Measurements from ENCODE around the gene SYN1. TPM values are rescaled to one million over a fixed set of nuclear protein-coding genes. Genes with fewer than 3 reads are reported as not detected.

The SYN1 gene
- total and polyA plus RNA-seq, 4 donors: 0.09 to 2.5 (median 0.60) TPM

DNA sequence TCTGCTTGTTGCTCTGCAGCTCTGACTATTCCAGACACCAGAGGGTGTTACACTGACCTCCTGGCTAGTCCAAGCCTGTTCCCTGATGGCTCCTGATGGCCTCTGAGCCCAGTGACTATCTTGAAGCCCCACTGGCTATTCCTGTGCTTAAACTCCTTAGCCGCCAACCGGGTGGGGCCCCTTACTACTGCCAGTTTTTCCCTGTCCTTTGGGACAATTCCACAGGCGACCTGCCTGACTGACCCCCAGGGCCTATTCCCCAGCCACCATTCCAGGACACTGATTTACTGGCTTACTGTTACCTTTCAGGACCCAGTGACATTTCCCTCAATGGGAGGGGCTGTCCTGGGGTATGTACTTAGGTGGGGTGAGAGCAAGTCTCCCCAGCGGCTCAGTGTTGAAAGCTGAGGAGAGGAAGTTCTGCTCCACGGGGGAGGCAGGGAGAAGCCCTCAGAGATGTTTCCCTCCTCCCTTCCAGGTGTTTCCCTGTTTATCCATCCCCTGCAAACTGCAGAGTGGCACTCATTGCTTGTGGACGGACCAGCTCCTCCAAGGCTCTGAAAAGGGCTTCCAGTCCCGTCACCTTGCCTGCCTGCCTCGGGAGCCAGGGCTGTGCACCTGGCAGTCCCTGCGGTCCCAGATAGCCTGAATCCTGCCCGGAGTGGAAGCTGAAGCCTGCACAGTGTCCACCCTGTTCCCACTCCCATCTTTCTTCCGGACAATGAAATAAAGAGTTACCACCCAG is 33.4 kb downstream of the SYN1 start (continued):
- no peak for TF ChIP-seq YY1 (IDR thresholded peaks at IDR 0.05)
- no peak for TF ChIP-seq SP1 (IDR thresholded peaks at IDR 0.05)
- no peak for TF ChIP-seq FOXA1 (IDR thresholded peaks at IDR 0.05)

DNA sequence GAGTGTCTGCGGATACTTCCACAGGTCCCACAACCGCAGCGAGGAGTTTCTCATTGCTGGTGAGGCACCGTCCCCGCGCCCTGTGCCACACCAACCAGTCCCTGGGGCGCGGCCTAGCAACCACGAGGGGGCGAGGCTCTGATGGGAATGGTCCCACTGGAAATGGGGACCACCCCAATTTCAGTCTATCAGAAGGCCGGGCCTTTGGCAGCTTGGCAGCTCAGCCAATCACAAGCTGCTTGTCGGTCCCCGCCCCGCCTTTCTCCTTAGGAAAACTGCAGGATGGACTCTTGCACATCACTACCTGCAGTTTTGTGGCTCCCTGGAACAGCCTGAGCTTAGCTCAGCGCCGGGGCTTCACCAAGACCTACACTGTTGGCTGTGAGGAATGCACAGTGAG is 34.4 kb downstream of the SYN1 start:
- TF ChIP-seq CTCF (IDR thresholded peaks at IDR 0.05; ENCODE audit: low read depth, low read length, missing input control): no peak
- TF ChIP-seq RAD21 (IDR thresholded peaks at IDR 0.05): no peak
- TF ChIP-seq TAF1 (conservative IDR thresholded peaks at IDR 0.05): no peak
- no peak for TF ChIP-seq GABPA (IDR thresholded peaks at IDR 0.05 in 1 of 2, conservative IDR thresholded peaks at IDR 0.05 in 1 of 2)
- TF ChIP-seq SP1 (IDR thresholded peaks at IDR 0.05): no peak
- no peak for TF ChIP-seq ZBTB33 (IDR thresholded peaks at IDR 0.05)
- TF ChIP-seq EGR1 (IDR thresholded peaks at IDR 0.05; ENCODE audit: low read depth in 2 of 2): no peak
- no peak for TF ChIP-seq YY1 (IDR thresholded peaks at IDR 0.05)
- no peak for TF ChIP-seq NR2F2 (IDR thresholded peaks at IDR 0.05)
- no peak for TF ChIP-seq HNF4A (conservative IDR thresholded peaks at IDR 0.05)
- TF ChIP-seq FOXA2 (IDR thresholded peaks at IDR 0.05): no peak
- TF ChIP-seq, protein P1, sequence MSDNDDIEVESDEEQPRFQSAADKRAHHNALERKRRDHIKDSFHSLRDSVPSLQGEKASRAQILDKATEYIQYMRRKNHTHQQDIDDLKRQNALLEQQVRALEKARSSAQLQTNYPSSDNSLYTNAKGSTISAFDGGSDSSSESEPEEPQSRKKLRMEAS (IDR thresholded peaks at IDR 0.05): no peak
- TF ChIP-seq RXRA (IDR thresholded peaks at IDR 0.05): no peak
- TF ChIP-seq, protein P2, sequence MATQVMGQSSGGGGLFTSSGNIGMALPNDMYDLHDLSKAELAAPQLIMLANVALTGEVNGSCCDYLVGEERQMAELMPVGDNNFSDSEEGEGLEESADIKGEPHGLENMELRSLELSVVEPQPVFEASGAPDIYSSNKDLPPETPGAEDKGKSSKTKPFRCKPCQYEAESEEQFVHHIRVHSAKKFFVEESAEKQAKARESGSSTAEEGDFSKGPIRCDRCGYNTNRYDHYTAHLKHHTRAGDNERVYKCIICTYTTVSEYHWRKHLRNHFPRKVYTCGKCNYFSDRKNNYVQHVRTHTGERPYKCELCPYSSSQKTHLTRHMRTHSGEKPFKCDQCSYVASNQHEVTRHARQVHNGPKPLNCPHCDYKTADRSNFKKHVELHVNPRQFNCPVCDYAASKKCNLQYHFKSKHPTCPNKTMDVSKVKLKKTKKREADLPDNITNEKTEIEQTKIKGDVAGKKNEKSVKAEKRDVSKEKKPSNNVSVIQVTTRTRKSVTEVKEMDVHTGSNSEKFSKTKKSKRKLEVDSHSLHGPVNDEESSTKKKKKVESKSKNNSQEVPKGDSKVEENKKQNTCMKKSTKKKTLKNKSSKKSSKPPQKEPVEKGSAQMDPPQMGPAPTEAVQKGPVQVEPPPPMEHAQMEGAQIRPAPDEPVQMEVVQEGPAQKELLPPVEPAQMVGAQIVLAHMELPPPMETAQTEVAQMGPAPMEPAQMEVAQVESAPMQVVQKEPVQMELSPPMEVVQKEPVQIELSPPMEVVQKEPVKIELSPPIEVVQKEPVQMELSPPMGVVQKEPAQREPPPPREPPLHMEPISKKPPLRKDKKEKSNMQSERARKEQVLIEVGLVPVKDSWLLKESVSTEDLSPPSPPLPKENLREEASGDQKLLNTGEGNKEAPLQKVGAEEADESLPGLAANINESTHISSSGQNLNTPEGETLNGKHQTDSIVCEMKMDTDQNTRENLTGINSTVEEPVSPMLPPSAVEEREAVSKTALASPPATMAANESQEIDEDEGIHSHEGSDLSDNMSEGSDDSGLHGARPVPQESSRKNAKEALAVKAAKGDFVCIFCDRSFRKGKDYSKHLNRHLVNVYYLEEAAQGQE (IDR thresholded peaks at IDR 0.05): no peak
- TF ChIP-seq, protein P3, sequence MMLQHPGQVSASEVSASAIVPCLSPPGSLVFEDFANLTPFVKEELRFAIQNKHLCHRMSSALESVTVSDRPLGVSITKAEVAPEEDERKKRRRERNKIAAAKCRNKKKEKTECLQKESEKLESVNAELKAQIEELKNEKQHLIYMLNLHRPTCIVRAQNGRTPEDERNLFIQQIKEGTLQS (IDR thresholded peaks at IDR 0.05): no peak
- no peak for TF ChIP-seq HNF4G (IDR thresholded peaks at IDR 0.05)
- no peak for TF ChIP-seq JUND (IDR thresholded peaks at IDR 0.05)
- no peak for TF ChIP-seq FOXA1 (IDR thresholded peaks at IDR 0.05)
- peaks cover 0 to 1% (median 0%) of the 10 kb centered on the region in 4 donors for H3K4me1 ChIP-seq (ENCODE audit: control insufficient read depth in 4 of 4, insufficient read depth in 4 of 4, low read length in 3 of 4)
- H3K27ac ChIP-seq (ENCODE audit: low read depth in 1 of 2, low read length in 2 of 2): no peak overlapping the region
- H3K4me3 ChIP-seq (ENCODE audit: low read depth in 1 of 3, low read length in 3 of 3): no peak overlapping the region
- H3K9ac ChIP-seq (ENCODE audit: low read depth in 1 of 2, low read length in 2 of 2): no peak overlapping the region
- H3K27me3 ChIP-seq (ENCODE audit: control insufficient read depth in 4 of 4, insufficient read depth in 4 of 4, low read length in 3 of 4): no peaks in the 10 kb centered on the region
- H3K36me3 ChIP-seq (ENCODE audit: control insufficient read depth in 4 of 4, insufficient read depth in 3 of 4, low read depth in 1 of 4, low read length in 3 of 4): peaks cover 0 to 2% (median 0%) of the 10 kb centered on the region in 4 donors
- DNase-seq (ENCODE audit: low spot score): no peak
- WGBS: 87% methylated on average over 16 of the region's 16 CpGs
- H3K9me3 ChIP-seq (ENCODE audit: control insufficient read depth in 4 of 4, low read length in 3 of 4): no peaks in the 10 kb centered on the region
